GM12878 (cell line): ENCODE data around the gene ATP4B. TPM values are rescaled to one million over a fixed set of nuclear protein-coding genes. Genes with fewer than 3 reads are reported as not detected.
A peak's percentile ranks its signal among the peaks of the same experiment; 100 is the strongest.

Experiments used
- ATAC-seq: fragments of 200-7000 bp; cut with Tn5 transposase; 3 replicates; pipeline ENCODE4 v1.9.1; 2020; ENCODE audit warnings: mild to moderate bottlenecking, moderate library complexity
- BruUV-seq: library from RNA; stranded (reverse); fragments of 400-500 nt; replicated peaks from 2 replicates; lab custom pipeline; 2021; lab: Mats Ljungman, UMichigan
- CTCF ChIA-PET: fragments of 300-600 bp; sonication (Branson Sonifier 250); formaldehyde crosslinking; extraction: SDS; loops from one replicate; lab custom pipeline; 2021; ENCODE audit warnings: inconsistent platforms; lab: Yijun Ruan, JAX
- POLR2A ChIA-PET: fragments of 350-600 bp; formaldehyde crosslinking; extraction: SDS; loops from one replicate; lab custom pipeline; 2021; ENCODE audit warnings: inconsistent platforms; lab: Charles Lee
- RAD21 ChIA-PET: fragments of 300-600 bp; sonication (Branson Sonifier 250); formaldehyde crosslinking; loops from one replicate; lab custom pipeline; 2023; ENCODE audit warnings: antibody characterized with exemption; ENCODE audit not compliant: unreplicated experiment; lab: Charles Lee
- SMC1A ChIA-PET: fragments of 300-600 bp; sonication (Branson Sonifier 250); formaldehyde crosslinking; loops from one replicate; lab custom pipeline; 2023; ENCODE audit not compliant: unreplicated experiment, uncharacterized antibody; lab: Charles Lee
- DNase-seq: peaks from one replicate; pipeline ENCODE4 v3.0.0-alpha.2; 2011; ENCODE audit warnings: low read depth, low spot score
- FAIRE-seq: peaks from 3 replicates; lab custom pipeline; 2011; peaks lifted over from hg19 to GRCh38; lab: Jason Lieb, UNC
- H2AFZ ChIP-seq: 2 replicates; pipeline ENCODE4 v1.6.0; 2011; ENCODE audit warnings: low read depth, low read length, control low read depth; ENCODE audit not compliant: control insufficient read depth
- H3K27ac ChIP-seq: 2 replicates; pipeline ENCODE4 v1.5.1; 2011; ENCODE audit warnings: control low read depth; ENCODE audit not compliant: control insufficient read depth, insufficient read depth
- H3K27me3 ChIP-seq, 2 experiments: replicated peaks in 1 of 2; 2 replicates each; pipeline versions ENCODE4 v1.6.0 to v1.6.1; 2011; ENCODE audit warnings: low read length in 1 of 2; ENCODE audit not compliant: control insufficient read depth in 2 of 2, insufficient read depth in 2 of 2
- H3K36me3 ChIP-seq, 2 experiments: 2 replicates each; pipeline ENCODE4 v1.5.1; 2011; ENCODE audit warnings: low read length in 1 of 2; ENCODE audit not compliant: control insufficient read depth in 2 of 2, insufficient read depth in 2 of 2
- H3K4me1 ChIP-seq: 2 replicates; pipeline ENCODE4 v1.6.1; 2011; ENCODE audit warnings: mild to moderate bottlenecking, low read length, moderate library complexity, mixed read lengths; ENCODE audit not compliant: control insufficient read depth, insufficient read depth
- H3K4me2 ChIP-seq: 2 replicates; pipeline ENCODE4 v1.6.0; 2011; ENCODE audit warnings: control low read depth; ENCODE audit not compliant: control insufficient read depth, insufficient read depth
- H3K4me3 ChIP-seq: fragments of 200-600 bp; sonication (generic); 2 replicates; pipeline ENCODE4 v1.5.1; 2016
- H3K79me2 ChIP-seq: 2 replicates; pipeline ENCODE4 v1.6.0; 2011; ENCODE audit warnings: low read length; ENCODE audit not compliant: control insufficient read depth, insufficient read depth
- H3K9ac ChIP-seq: 2 replicates; pipeline ENCODE4 v1.8.0; 2011; ENCODE audit warnings: low read length, control low read depth, mixed read lengths; ENCODE audit not compliant: control insufficient read depth, insufficient read depth
- H3K9me3 ChIP-seq: replicated peaks from 3 replicates; pipeline ENCODE4 v1.5.1; 2011; ENCODE audit warnings: mild to moderate bottlenecking, low read length; ENCODE audit not compliant: control insufficient read depth, insufficient read depth
- H4K20me1 ChIP-seq: 2 replicates; pipeline ENCODE4 v1.6.0; 2011; ENCODE audit not compliant: control insufficient read depth, insufficient read depth
- ASH2L ChIP-seq: fragments of 300-600, 200-600 bp; sonication (generic); IDR thresholded peaks from 2 replicates; pipeline ENCODE4 v1.6.1; 2017; ENCODE audit warnings: low read depth, mild to moderate bottlenecking, borderline replicate concordance
- BMI1 ChIP-seq: fragments of 450-650 bp; IDR thresholded peaks from 2 replicates; pipeline ENCODE4 v1.6.1; 2016; ENCODE audit warnings: mild to moderate bottlenecking, moderate library complexity, borderline replicate concordance
- CHD2 ChIP-seq: IDR thresholded peaks from 2 replicates; pipeline ENCODE4 v1.6.1; 2011; ENCODE audit warnings: low read depth, low read length, improper control_type of control experiment, borderline replicate concordance
- MTA2 ChIP-seq: fragments of 450-650 bp; IDR thresholded peaks from 2 replicates; pipeline ENCODE4 v1.6.1; 2016; ENCODE audit warnings: low read depth, mild to moderate bottlenecking, moderate library complexity
- NR2C1 ChIP-seq: fragments of 450-650 bp; IDR thresholded peaks from 2 replicates; pipeline ENCODE4 v1.6.1; 2017; ENCODE audit warnings: antibody characterized with exemption, mild to moderate bottlenecking, moderate library complexity
- POLR2A ChIP-seq: IDR thresholded peaks from 2 replicates; pipeline ENCODE4 v1.6.1; 2011; ENCODE audit warnings: low read depth, mild to moderate bottlenecking, low read length
- POLR2AphosphoS5 ChIP-seq: IDR thresholded peaks from 2 replicates; pipeline ENCODE4 v1.6.1; 2011; ENCODE audit warnings: mild to moderate bottlenecking, low read length, inconsistent platforms
- SUZ12 ChIP-seq: fragments of 200-600 bp; sonication (generic); IDR thresholded peaks from one replicate; pipeline ENCODE4 v1.6.1; 2018; ENCODE audit warnings: antibody characterized with exemption, mild to moderate bottlenecking; ENCODE audit not compliant: unreplicated experiment
- WRNIP1 ChIP-seq: IDR thresholded peaks from 2 replicates; pipeline ENCODE4 v1.6.1; 2011; ENCODE audit warnings: low read depth, low read length, improper control_type of control experiment, borderline replicate concordance
- WGBS: methylation state at CpG from one replicate; pipeline ENCODE4 v1.1.6; 2016; ENCODE audit warnings: low lambda C conversion rate; ENCODE audit not compliant: insufficient replicate concordance, insufficient coverage; ENCODE audit errors: missing lambda C conversion rate; 5-methylcytosine and 5-hydroxymethylcytosine counted together
- in situ Hi-C: fragments of 300-500 bp; cut with MboI; formaldehyde crosslinking; loops from 9 replicates; pipeline ENCODE4 v1.14.3; 2018; ENCODE audit warnings: mixed read lengths
- intact Hi-C: fragments of 100-400 bp; cut with micrococcal nuclease; formaldehyde crosslinking; loops from one replicate; pipeline ENCODE4 v1.14.2; 2022; ENCODE audit not compliant: unreplicated experiment
- polyA plus RNA-seq, 11 experiments: library from polyadenylated mRNA; depleted of rRNA in 4 of 11; unstranded in 6 of 11; stranded (reverse) in 5 of 11; fragments of >200 nt; fragmentation: Nextera tagmentation in 4 of 11; fragmentation: Illumina TruSeq in 1 of 11; extraction: Ambion mirVana in 4 of 11; extraction: Trizol in 1 of 11; gene quantifications; 1 replicate in 1 of 11; 2 replicates in 10 of 11; pipeline versions ENCODE4 v1.2.1 to v1.2.3, GENCODE V29; 2011 to 2016; ENCODE audit warnings: inconsistent platforms in 2 of 11, missing spikeins in 2 of 11, low read depth in 1 of 11
- total RNA-seq, 4 experiments: library from RNA; depleted of rRNA in 3 of 4; stranded (reverse); fragments of >200 nt in 3 of 4; fragmentation: Illumina TruSeq in 1 of 4; extraction: Trizol in 1 of 4; gene quantifications; 2 replicates each; pipeline versions ENCODE4 v1.2.1 to v1.2.3, GENCODE V29; 2013 to 2021
- TF ChIP-seq, protein P1 (sequence below): fragments of 450-650 bp; conservative IDR thresholded peaks from 2 replicates; pipeline ENCODE4 v1.6.1; 2017; ENCODE audit warnings: mild to moderate bottlenecking, moderate library complexity
- TF ChIP-seq, protein P2 (sequence below): fragments of 450-650 bp; IDR thresholded peaks from 2 replicates; pipeline ENCODE4 v1.6.1; 2017; ENCODE audit warnings: borderline replicate concordance

The ATP4B gene
- total and polyA plus RNA-seq, 10 of the 15 experiments (the other 5 are each of a cell fraction or from before 2014, with no cell fraction given), result 0.05 to 0.33 (median 0.20) TPM; not detected in 4

GRCh38 chr13:113601166-113602070 lies 56.6 kb downstream of the ATP4B start:
- POLR2A ChIA-PET, result interaction anchor here (0.5 kb wide), 1 partner anchor 527 kb away, joined by 5 read pairs; no protein-coding TSS in a partner anchor
- CTCF ChIA-PET, result no interaction called here
- no peak overlapping the region for H3K4me3 ChIP-seq
- no peak overlapping the region for H3K9ac ChIP-seq
- no peak for FAIRE-seq
- H3K4me2 ChIP-seq, result no peak overlapping the region
- no TSS peak for BruUV-seq
- H3K79me2 ChIP-seq, result peaks cover 41% of the 10 kb centered on the region
- H2AFZ ChIP-seq, result no peak overlapping the region
- H3K4me1 ChIP-seq, result peaks cover 3% of the 10 kb centered on the region; the same call in 1 of the 2 replicates
- WGBS, result 95% methylated on average over 28 of the region's 28 CpGs
- TF ChIP-seq BMI1 (no peak), WRNIP1 (no peak), POLR2A (0 out of 2 replicates have a peak, but pooled peaks have one; percentile 22)
- H3K27me3 ChIP-seq, result no peaks in the 10 kb centered on the region
- ATAC-seq, result no peak
- intact Hi-C loops, result no loop called here
- H3K36me3 ChIP-seq, result peaks cover 29 to 32% of the 10 kb centered on the region in 2 experiments; a peak in 3 of 4 replicates
- no peak overlapping the region for H3K27ac ChIP-seq
- no peaks in the 10 kb centered on the region for H4K20me1 ChIP-seq
- SMC1A ChIA-PET, result no interaction called here
- RAD21 ChIA-PET, result no interaction called here
- in situ Hi-C loops, result no loop called here
- no peaks in the 10 kb centered on the region; the same call in 2 of the 3 replicates for H3K9me3 ChIP-seq
- no peak for DNase-seq

- Histone ChIP-seq H4K20me1 (no peaks in the 10 kb centered on the region; the same call in 1 of the 2 replicates), H3K9me3 (no peaks in the 10 kb centered on the region; the same call in 2 of the 3 replicates), H3K9ac (no peak overlapping the region), H3K4me3 (no peak overlapping the region), H3K27me3 (no peaks in the 10 kb centered on the region), H3K4me2 (no peak overlapping the region), H2AFZ (no peak overlapping the region), H3K36me3 (peaks cover 33 to 34% of the 10 kb centered on the region in 2 experiments; a peak in 3 of 4 replicates), H3K4me1 (peaks cover 3% of the 10 kb centered on the region; the same call in 1 of the 2 replicates), H3K79me2 (peaks cover 48% of the 10 kb centered on the region), H3K27ac (no peak overlapping the region)
- ChIA-PET CTCF (no interaction called here), SMC1A (no interaction called here), POLR2A (no interaction called here), RAD21 (no interaction called here)
- in situ Hi-C loops (no loop called here), intact Hi-C loops (no loop called here)
- WGBS, result over 99% methylated on average over 12 of the region's 12 CpGs
- FAIRE-seq, result no peak
- no TSS peak for BruUV-seq
- DNase-seq, result no peak
- TF ChIP-seq MTA2 (no peak), NR2C1 (no peak), CHD2 (no peak), ASH2L (no peak), POLR2AphosphoS5 (no peak), SUZ12 (no peak)
- TF ChIP-seq, protein P1, sequence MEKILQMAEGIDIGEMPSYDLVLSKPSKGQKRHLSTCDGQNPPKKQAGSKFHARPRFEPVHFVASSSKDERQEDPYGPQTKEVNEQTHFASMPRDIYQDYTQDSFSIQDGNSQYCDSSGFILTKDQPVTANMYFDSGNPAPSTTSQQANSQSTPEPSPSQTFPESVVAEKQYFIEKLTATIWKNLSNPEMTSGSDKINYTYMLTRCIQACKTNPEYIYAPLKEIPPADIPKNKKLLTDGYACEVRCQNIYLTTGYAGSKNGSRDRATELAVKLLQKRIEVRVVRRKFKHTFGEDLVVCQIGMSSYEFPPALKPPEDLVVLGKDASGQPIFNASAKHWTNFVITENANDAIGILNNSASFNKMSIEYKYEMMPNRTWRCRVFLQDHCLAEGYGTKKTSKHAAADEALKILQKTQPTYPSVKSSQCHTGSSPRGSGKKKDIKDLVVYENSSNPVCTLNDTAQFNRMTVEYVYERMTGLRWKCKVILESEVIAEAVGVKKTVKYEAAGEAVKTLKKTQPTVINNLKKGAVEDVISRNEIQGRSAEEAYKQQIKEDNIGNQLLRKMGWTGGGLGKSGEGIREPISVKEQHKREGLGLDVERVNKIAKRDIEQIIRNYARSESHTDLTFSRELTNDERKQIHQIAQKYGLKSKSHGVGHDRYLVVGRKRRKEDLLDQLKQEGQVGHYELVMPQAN, result no peak
- TF ChIP-seq, protein P2, sequence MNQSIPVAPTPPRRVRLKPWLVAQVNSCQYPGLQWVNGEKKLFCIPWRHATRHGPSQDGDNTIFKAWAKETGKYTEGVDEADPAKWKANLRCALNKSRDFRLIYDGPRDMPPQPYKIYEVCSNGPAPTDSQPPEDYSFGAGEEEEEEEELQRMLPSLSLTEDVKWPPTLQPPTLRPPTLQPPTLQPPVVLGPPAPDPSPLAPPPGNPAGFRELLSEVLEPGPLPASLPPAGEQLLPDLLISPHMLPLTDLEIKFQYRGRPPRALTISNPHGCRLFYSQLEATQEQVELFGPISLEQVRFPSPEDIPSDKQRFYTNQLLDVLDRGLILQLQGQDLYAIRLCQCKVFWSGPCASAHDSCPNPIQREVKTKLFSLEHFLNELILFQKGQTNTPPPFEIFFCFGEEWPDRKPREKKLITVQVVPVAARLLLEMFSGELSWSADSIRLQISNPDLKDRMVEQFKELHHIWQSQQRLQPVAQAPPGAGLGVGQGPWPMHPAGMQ, result no peak
- no peak for ATAC-seq
Measured at GRCh38 chr13:113599391-113599790, 58.6 kb downstream of the ATP4B start.
